ENCODE results near the gene SLC13A3.

SLC13A3 gene

DNA sequence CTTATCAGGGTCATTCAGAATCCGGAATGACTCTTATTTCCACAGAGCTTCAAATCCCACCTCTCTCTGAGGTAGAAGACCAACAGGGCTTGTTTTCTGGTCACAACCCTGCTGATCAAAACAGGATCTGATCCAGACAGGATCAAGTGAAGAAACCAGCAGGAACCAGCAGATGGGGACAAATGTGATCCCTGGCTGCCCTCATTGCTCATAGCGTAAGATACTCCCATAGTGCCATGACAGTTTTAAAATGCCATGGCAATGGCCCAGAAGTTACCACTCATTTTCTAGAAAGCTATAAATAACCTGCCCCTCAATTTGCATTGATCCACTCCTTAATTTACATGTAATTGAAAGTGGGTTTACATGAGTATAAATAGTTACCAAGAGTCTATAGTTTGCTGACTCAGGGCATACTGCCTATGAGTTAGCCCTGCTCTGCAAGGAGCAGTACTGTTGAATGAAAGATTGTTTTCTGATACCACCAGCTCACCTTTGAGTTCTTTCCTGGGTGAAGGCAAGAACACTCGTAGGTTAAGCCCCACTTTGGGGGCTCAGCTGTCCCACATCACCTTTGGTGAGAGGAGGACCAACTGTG lies 131.7 kb downstream of the SLC13A3 start:
- no peak for DNase-seq

DNA sequence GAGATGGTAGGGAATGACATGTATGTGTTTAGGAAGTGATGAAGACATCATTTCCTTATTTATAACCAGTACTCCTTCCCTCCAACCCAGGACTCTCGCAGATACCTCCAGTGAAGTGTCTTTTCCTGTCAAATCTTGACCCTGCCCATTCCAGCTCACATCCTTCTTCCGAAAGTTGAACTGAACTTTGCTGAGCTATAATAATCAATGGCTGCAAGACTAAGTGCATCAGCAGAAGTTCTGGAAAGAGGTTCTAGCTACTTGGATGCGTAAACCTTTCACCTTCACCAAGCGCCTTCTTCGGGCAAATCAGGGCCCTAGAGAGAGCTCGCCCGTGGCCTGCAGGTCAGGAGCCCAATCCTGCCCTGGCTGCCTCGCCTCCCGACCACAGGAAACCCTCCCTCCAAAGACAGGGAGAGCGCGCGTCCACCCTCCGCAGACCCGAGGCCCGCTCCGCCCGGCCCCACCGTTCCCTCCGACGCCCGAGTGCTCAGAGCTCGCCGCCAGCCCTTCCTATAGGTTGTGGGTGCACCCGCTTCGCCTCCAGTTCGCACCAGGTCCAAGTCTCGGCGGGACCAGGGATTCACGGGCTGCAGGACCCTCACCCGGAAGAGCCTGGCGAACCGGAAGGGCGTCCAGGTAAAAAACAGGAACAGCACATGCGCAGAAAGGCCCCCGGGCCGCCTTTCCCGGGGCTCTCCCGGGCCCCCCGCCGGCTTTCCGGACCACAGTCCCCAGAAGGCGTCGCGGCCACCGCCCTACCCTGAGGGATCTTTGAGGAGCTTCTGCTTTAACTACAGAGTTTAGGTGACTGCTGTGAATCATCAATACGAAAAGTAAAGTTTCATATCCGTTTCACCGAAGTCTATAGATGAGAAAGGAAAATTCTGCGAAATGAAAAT lies 138.1 kb downstream of the SLC13A3 start, which contains the start of gene ZNF334:
Gene ZNF334, minus strand, starts transcription at position 617 of the 902 bp plus-strand sequence. CDS start 1,457 bp downstream, outside the sequence.
- DNase-seq, result no peak

DNA sequence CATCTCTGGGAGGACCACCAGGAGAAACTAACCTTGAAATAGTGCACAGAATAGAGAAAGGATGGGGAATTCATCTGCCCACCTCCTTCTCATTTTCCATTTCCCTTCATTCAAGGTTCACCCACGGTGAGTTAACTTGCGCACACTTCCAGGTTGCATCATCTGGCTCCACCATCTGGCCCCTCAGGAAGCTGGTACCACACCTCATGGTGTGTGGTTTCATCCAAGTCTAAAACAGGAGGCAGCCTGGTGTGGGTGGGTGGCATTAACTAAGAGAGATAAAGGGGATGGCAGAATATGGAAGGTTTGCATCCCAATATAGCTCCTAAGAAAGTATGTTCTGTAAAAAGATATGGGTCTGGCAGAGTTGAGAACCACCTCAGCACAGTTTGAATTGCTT lies 141.7 kb downstream of the SLC13A3 start:
- DNase-seq, result no peak

Measured in SHP77 (cell line).